ENCODE data around the gene SLC27A3. TPM values are rescaled to one million over a fixed set of nuclear protein-coding genes. Genes with fewer than 3 reads are reported as not detected.

SLC27A3 gene
- total RNA-seq, 1 experiment from 2014 or later: 11.1 TPM

- Mint-ChIP-seq H3K27ac (ENCODE audit: low read depth, unreplicated experiment) (peak overlapping the region; percentile 41), H3K4me3 (ENCODE audit: unreplicated experiment) (no peak overlapping the region), H3K27me3 (ENCODE audit: insufficient read depth, unreplicated experiment) (no peaks in the 10 kb centered on the region), H3K4me1 (ENCODE audit: insufficient read depth, unreplicated experiment) (peaks cover 22% of the 10 kb centered on the region), H3K36me3 (ENCODE audit: insufficient read depth, unreplicated experiment) (peaks cover 82% of the 10 kb centered on the region), H3K9me3 (ENCODE audit: unreplicated experiment) (no peaks in the 10 kb centered on the region)
- ChIA-PET CTCF (interaction anchor here (0.9 to 17.6 kb wide), 5 partner anchors 9 to 170 kb away, joined by 3 to 273 read pairs (median 5); partner anchors contain the start of genes ILF2 and NPR1), POLR2A (interaction anchor here (0.8 to 1.2 kb wide), 4 partner anchors 14 to 248 kb away, joined by 4 to 6 read pairs (median 4); partner anchors contain the start of genes INTS3, RPS27 and SLC27A3)
- TF ChIP-seq CTCF (IDR thresholded peaks at IDR 0.05; ENCODE audit: unreplicated experiment): no peak
- intact Hi-C loops (cut with micrococcal nuclease): no loop called here
- DNase-seq (ENCODE audit: unreplicated experiment): no peak
- no TSS peak for BruUV-seq (replicated peaks)
Observed at GRCh38 chr1:153741986-153742385, 33.2 kb upstream of the SLC27A3 start.

GRCh38 chr1:153742411-153743142 lies 32.6 kb upstream of the SLC27A3 start:
- Mint-ChIP-seq H3K27me3 (ENCODE audit: insufficient read depth, unreplicated experiment) (no peaks in the 10 kb centered on the region), H3K36me3 (ENCODE audit: insufficient read depth, unreplicated experiment) (peaks cover 84% of the 10 kb centered on the region), H3K4me1 (ENCODE audit: insufficient read depth, unreplicated experiment) (peaks cover 22% of the 10 kb centered on the region), H3K4me3 (ENCODE audit: unreplicated experiment) (no peak overlapping the region), H3K27ac (ENCODE audit: low read depth, unreplicated experiment) (peak overlapping the region; percentile 4), H3K9me3 (ENCODE audit: unreplicated experiment) (no peaks in the 10 kb centered on the region)
- intact Hi-C loops (cut with micrococcal nuclease): no loop called here
- no peak for DNase-seq (ENCODE audit: unreplicated experiment)
- TF ChIP-seq CTCF (IDR thresholded peaks at IDR 0.05; ENCODE audit: unreplicated experiment): no peak
- POLR2A ChIA-PET: interaction anchor here (0.6 to 1.5 kb wide), 9 partner anchors 12 to 248 kb away, joined by 3 to 6 read pairs (median 4); partner anchors contain the start of genes INTS3, RPS27 and SLC27A3
- CTCF ChIA-PET: interaction anchor here (0.6 to 17.6 kb wide), 7 partner anchors 9 to 67 kb away, joined by 3 to 273 read pairs (median 3); partner anchors contain the start of genes ILF2 and NPR1
- no TSS peak for BruUV-seq (replicated peaks)

- Mint-ChIP-seq H3K9me3 (ENCODE audit: unreplicated experiment) (no peaks in the 10 kb centered on the region), H3K27ac (ENCODE audit: low read depth, unreplicated experiment) (no peak overlapping the region), H3K4me1 (ENCODE audit: insufficient read depth, unreplicated experiment) (peaks cover 27% of the 10 kb centered on the region), H3K4me3 (ENCODE audit: unreplicated experiment) (no peak overlapping the region), H3K27me3 (ENCODE audit: insufficient read depth, unreplicated experiment) (no peaks in the 10 kb centered on the region), H3K36me3 (ENCODE audit: insufficient read depth, unreplicated experiment) (peaks cover 85% of the 10 kb centered on the region)
- intact Hi-C loops (cut with micrococcal nuclease): no loop called here
- TF ChIP-seq CTCF (IDR thresholded peaks at IDR 0.05; ENCODE audit: unreplicated experiment): no peak
- no peak for DNase-seq (ENCODE audit: unreplicated experiment)
- no TSS peak for BruUV-seq (replicated peaks)
- POLR2A ChIA-PET: interaction anchor here (0.6 to 1.1 kb wide), 3 partner anchors 13 to 73 kb away, joined by 4 read pairs; no protein-coding TSS in a partner anchor
- CTCF ChIA-PET: interaction anchor here (0.6 to 17.6 kb wide), 5 partner anchors 70 to 505 kb away, joined by 3 to 273 read pairs (median 5); partner anchors contain the start of genes ILF2 and NPR1
Observed at GRCh38 chr1:153745417-153745816, 29.8 kb upstream of the SLC27A3 start.

- intact Hi-C loops (cut with micrococcal nuclease): no loop called here
Observed at GRCh38 chr1:153746174-153746573, 29.0 kb upstream of the SLC27A3 start.

More at GRCh38 chr1:153746174-153746573, 29.0 kb upstream of the SLC27A3 start:
- BruUV-seq (replicated peaks): no TSS peak
- ChIA-PET CTCF (interaction anchor here (0.6 to 17.6 kb wide), 5 partner anchors 14 to 505 kb away, joined by 3 to 273 read pairs (median 5); partner anchors contain the start of genes ILF2 and NPR1), POLR2A (interaction anchor here (1.1 kb wide), 1 partner anchor 14 kb away, joined by 4 read pairs; no protein-coding TSS in a partner anchor)
- peaks cover 25% of the 10 kb centered on the region for H3K4me1 Mint-ChIP-seq (ENCODE audit: insufficient read depth, unreplicated experiment)
- TF ChIP-seq CTCF (IDR thresholded peaks at IDR 0.05; ENCODE audit: unreplicated experiment): no peak
- H3K36me3 Mint-ChIP-seq (ENCODE audit: insufficient read depth, unreplicated experiment): peaks cover 85% of the 10 kb centered on the region
- H3K27me3 Mint-ChIP-seq (ENCODE audit: insufficient read depth, unreplicated experiment): no peaks in the 10 kb centered on the region
- no peak overlapping the region for H3K4me3 Mint-ChIP-seq (ENCODE audit: unreplicated experiment)
- no peaks in the 10 kb centered on the region for H3K9me3 Mint-ChIP-seq (ENCODE audit: unreplicated experiment)
- H3K27ac Mint-ChIP-seq (ENCODE audit: low read depth, unreplicated experiment): no peak overlapping the region
- DNase-seq (ENCODE audit: unreplicated experiment): no peak
